GM23248 (cell line): ENCODE measurements around the gene TMEM179B.

Experiments used
- EZH2 ChIP-seq: fragments of 200-600 bp; sonication (generic); IDR thresholded peaks from 2 replicates; pipeline ENCODE4 v1.6.1; 2018; ENCODE audit warnings: antibody characterized with exemption, mild to moderate bottlenecking; ENCODE audit not compliant: insufficient read depth, poor library complexity, severe bottlenecking
- EZH2phosphoT487 ChIP-seq: fragments of 200-600 bp; sonication (generic); IDR thresholded peaks from 2 replicates; pipeline ENCODE4 v1.6.1; 2018; ENCODE audit warnings: antibody characterized with exemption, moderate library complexity, mild to moderate bottlenecking, low read depth; ENCODE audit not compliant: insufficient read depth

GRCh38 chr11:62796281-62796680 lies 9.1 kb downstream of the TMEM179B start:
- TF ChIP-seq EZH2phosphoT487 (no peak), EZH2 (no peak)
